Ectodermal cell (in vitro differentiated cells): ENCODE measurements around the gene STAT5A.
"Not testable (repeated sequence)": the region's sequence is repeated elsewhere in the genome, so short reads cannot be mapped to it uniquely, and the experiment has no call there.

ENCODE experiments used
- H3K27ac ChIP-seq: 2 replicates; pipeline ENCODE4 v1.7.0; 2013; ENCODE audit warnings: mild to moderate bottlenecking, low read depth, low read length; ENCODE audit not compliant: insufficient read depth, poor library complexity, severe bottlenecking
- H3K27me3 ChIP-seq: 2 replicates; pipeline ENCODE4 v1.7.0; 2013; ENCODE audit warnings: mild to moderate bottlenecking, low read length; ENCODE audit not compliant: insufficient read depth, control insufficient read depth, poor library complexity, severe bottlenecking
- H3K36me3 ChIP-seq: one replicate; pipeline ENCODE4 v1.7.0; 2013; ENCODE audit warnings: low read length; ENCODE audit not compliant: control insufficient read depth, insufficient read depth
- H3K4me1 ChIP-seq: one replicate; pipeline ENCODE4 v1.7.0; 2013; ENCODE audit warnings: low read length; ENCODE audit not compliant: control insufficient read depth, insufficient read depth
- H3K4me3 ChIP-seq: 2 replicates; pipeline ENCODE4 v1.7.0; 2013; ENCODE audit warnings: low read depth, low read length, control low read depth; ENCODE audit not compliant: insufficient read depth
- H3K9me3 ChIP-seq: 2 replicates; pipeline ENCODE4 v1.7.0; 2013; ENCODE audit warnings: mild to moderate bottlenecking, low read length, moderate library complexity; ENCODE audit not compliant: control insufficient read depth
- WGBS, 2 experiments: methylation state at CpG; one replicate each; pipeline ENCODE4 v1.1.7; 2013; ENCODE audit warnings: missing lambda C conversion rate in 2 of 2; 5-methylcytosine and 5-hydroxymethylcytosine counted together

The STAT5A gene

GRCh38 chr17:42294469-42295398, 6.4 kb downstream of the STAT5A start:
- Histone ChIP-seq H3K27me3 (peaks cover 8% of the 10 kb centered on the region), H3K4me1 (no peaks in the 10 kb centered on the region), H3K27ac (no peak overlapping the region), H3K36me3 (no peaks in the 10 kb centered on the region), H3K9me3 (no peaks in the 10 kb centered on the region), H3K4me3 (no peak overlapping the region)
- 91% methylated on average over 12 of the region's 12 CpGs for whole genome bisulfite sequencing, 2 experiments

- Histone ChIP-seq H3K4me3 (no peak overlapping the region), H3K27ac (no peak overlapping the region), H3K9me3 (no peaks in the 10 kb centered on the region), H3K4me1 (no peaks in the 10 kb centered on the region), H3K36me3 (no peaks in the 10 kb centered on the region), H3K27me3 (no peaks in the 10 kb centered on the region)
- 89 to 93% methylated on average over 3 of the region's 3 CpGs for WGBS, 2 experiments
Observed at GRCh38 chr17:42296012-42296411, 7.7 kb downstream of the STAT5A start.

- H3K27me3 ChIP-seq, H3K27ac ChIP-seq, H3K4me3 ChIP-seq, H3K9me3 ChIP-seq, H3K36me3 ChIP-seq, H3K4me1 ChIP-seq: not testable (repeated sequence)
- 94 to 95% methylated on average over 8 to 9 of the region's 10 CpGs for WGBS, 2 experiments
Observed at GRCh38 chr17:42297775-42298174, 9.5 kb downstream of the STAT5A start.

GRCh38 chr17:42299361-42299760, 11.1 kb downstream of the STAT5A start:
- not testable (repeated sequence) for H3K27me3 ChIP-seq, H3K4me1 ChIP-seq, H3K27ac ChIP-seq, H3K9me3 ChIP-seq, H3K36me3 ChIP-seq, H3K4me3 ChIP-seq
- 95 to 97% methylated on average over 10 of the region's 10 CpGs for WGBS, 2 experiments

- H3K36me3 ChIP-seq, H3K4me3 ChIP-seq: not testable (repeated sequence)
- WGBS, 2 experiments: 78 to 91% methylated on average over 3 to 4 of the region's 17 CpGs
Observed at GRCh38 chr17:42299913-42300312, 11.6 kb downstream of the STAT5A start.

GRCh38 chr17:42301022-42301421, 12.7 kb downstream of the STAT5A start:
- WGBS, 2 experiments: 91 to 92% methylated on average over 9 of the region's 9 CpGs
- no peaks in the 10 kb centered on the region for H3K4me1 ChIP-seq
- no peaks in the 10 kb centered on the region for H3K9me3 ChIP-seq
- no peaks in the 10 kb centered on the region for H3K36me3 ChIP-seq
- H3K4me3 ChIP-seq: no peak overlapping the region
- H3K27ac ChIP-seq: no peak overlapping the region
- H3K27me3 ChIP-seq: no peaks in the 10 kb centered on the region

More at GRCh38 chr17:42299913-42300312, 11.6 kb downstream of the STAT5A start:
- H3K27me3 ChIP-seq, H3K27ac ChIP-seq, H3K9me3 ChIP-seq, H3K4me1 ChIP-seq: not testable (repeated sequence)

GRCh38 chr17:42303694-42304093, 15.4 kb downstream of the STAT5A start:
- Histone ChIP-seq H3K4me3 (no peak overlapping the region), H3K36me3 (no peaks in the 10 kb centered on the region), H3K9me3 (no peaks in the 10 kb centered on the region), H3K27ac (no peak overlapping the region), H3K4me1 (no peaks in the 10 kb centered on the region), H3K27me3 (no peaks in the 10 kb centered on the region)
- WGBS, 2 experiments: 90 to 91% methylated on average over 3 of the region's 3 CpGs

GRCh38 chr17:42304187-42305030, 16.1 kb downstream of the STAT5A start:
- Histone ChIP-seq H3K36me3 (no peaks in the 10 kb centered on the region), H3K9me3 (no peaks in the 10 kb centered on the region), H3K4me1 (no peaks in the 10 kb centered on the region), H3K27me3 (no peaks in the 10 kb centered on the region), H3K4me3 (no peak overlapping the region), H3K27ac (no peak overlapping the region)
- 91 to 94% methylated on average over 16 of the region's 16 CpGs for WGBS, 2 experiments

GRCh38 chr17:42305031-42305330, 16.7 kb downstream of the STAT5A start:
- 91 to 92% methylated on average over 6 of the region's 6 CpGs for WGBS, 2 experiments
- H3K27ac ChIP-seq, H3K9me3 ChIP-seq, H3K36me3 ChIP-seq, H3K4me1 ChIP-seq, H3K27me3 ChIP-seq, H3K4me3 ChIP-seq: not testable (repeated sequence)

GRCh38 chr17:42305543-42306384, 17.5 kb downstream of the STAT5A start:
- WGBS, 2 experiments: 89 to 92% methylated on average over 18 of the region's 18 CpGs
- no peak overlapping the region for H3K27ac ChIP-seq
- no peak overlapping the region for H3K4me3 ChIP-seq
- H3K27me3 ChIP-seq: no peaks in the 10 kb centered on the region
- H3K9me3 ChIP-seq: no peaks in the 10 kb centered on the region
- H3K36me3 ChIP-seq: no peaks in the 10 kb centered on the region
- H3K4me1 ChIP-seq: peaks cover 6% of the 10 kb centered on the region
